ENCODE measurements around the gene CGNL1.

Gene CGNL1

GRCh38 chr15:57568299-57568698 is 192.0 kb downstream of the CGNL1 start:
- in situ Hi-C loops (cut with MboI; ENCODE audit: low sequenced_read_pairs, unreplicated experiment): loop anchor here (25.0 kb wide), 1 partner anchor 294 kb away; no protein-coding TSS in a partner anchor
- no peak for DNase-seq (ENCODE audit: low spot score)

GRCh38 chr15:57570340-57570739 is 194.0 kb downstream of the CGNL1 start:
- in situ Hi-C loops (cut with MboI; ENCODE audit: low sequenced_read_pairs, unreplicated experiment): loop anchor here (25.0 kb wide), 1 partner anchor 292 kb away; no protein-coding TSS in a partner anchor
- no peak for TF ChIP-seq CTCF (IDR thresholded peaks at IDR 0.05; ENCODE audit: borderline replicate concordance, control extremely low read depth, extremely low read depth, insufficient read depth, missing control alignments)
- DNase-seq (ENCODE audit: low spot score): no peak

More at GRCh38 chr15:57568299-57568698, 192.0 kb downstream of the CGNL1 start:
- TF ChIP-seq CTCF (IDR thresholded peaks at IDR 0.05; ENCODE audit: borderline replicate concordance, control extremely low read depth, extremely low read depth, insufficient read depth, missing control alignments): no peak

- no peak for DNase-seq (ENCODE audit: low spot score)
- no peak for TF ChIP-seq CTCF (IDR thresholded peaks at IDR 0.05; ENCODE audit: borderline replicate concordance, control extremely low read depth, extremely low read depth, insufficient read depth, missing control alignments)
- in situ Hi-C loops (cut with MboI; ENCODE audit: low sequenced_read_pairs, unreplicated experiment): loop anchor here (25.0 kb wide), 1 partner anchor 291 kb away; no protein-coding TSS in a partner anchor
Observed at GRCh38 chr15:57570994-57571393, 194.7 kb downstream of the CGNL1 start.

- in situ Hi-C loops (cut with MboI; ENCODE audit: low sequenced_read_pairs, unreplicated experiment): loop anchor here (25.0 kb wide), 1 partner anchor 291 kb away; no protein-coding TSS in a partner anchor
- DNase-seq (ENCODE audit: low spot score): no peak
Observed at GRCh38 chr15:57571725-57572124, 195.4 kb downstream of the CGNL1 start.

GRCh38 chr15:57572468-57572867 is 196.2 kb downstream of the CGNL1 start:
- in situ Hi-C loops (cut with MboI; ENCODE audit: low sequenced_read_pairs, unreplicated experiment): loop anchor here (25.0 kb wide), 1 partner anchor 290 kb away; no protein-coding TSS in a partner anchor
- TF ChIP-seq CTCF (IDR thresholded peaks at IDR 0.05; ENCODE audit: borderline replicate concordance, control extremely low read depth, extremely low read depth, insufficient read depth, missing control alignments): no peak
- DNase-seq (ENCODE audit: low spot score): no peak

More at GRCh38 chr15:57571725-57572124, 195.4 kb downstream of the CGNL1 start:
- no peak for TF ChIP-seq CTCF (IDR thresholded peaks at IDR 0.05; ENCODE audit: borderline replicate concordance, control extremely low read depth, extremely low read depth, insufficient read depth, missing control alignments)

GRCh38 chr15:57573151-57573550 is 196.8 kb downstream of the CGNL1 start:
- no peak for TF ChIP-seq CTCF (IDR thresholded peaks at IDR 0.05; ENCODE audit: borderline replicate concordance, control extremely low read depth, extremely low read depth, insufficient read depth, missing control alignments)
- DNase-seq (ENCODE audit: low spot score): no peak
- in situ Hi-C loops (cut with MboI; ENCODE audit: low sequenced_read_pairs, unreplicated experiment): loop anchor here (25.0 kb wide), 1 partner anchor 289 kb away; no protein-coding TSS in a partner anchor
